ENCODE results near the gene SNAP47.
A peak's percentile ranks its signal among the peaks of the same experiment; 100 is the strongest.

SNAP47 gene

DNA sequence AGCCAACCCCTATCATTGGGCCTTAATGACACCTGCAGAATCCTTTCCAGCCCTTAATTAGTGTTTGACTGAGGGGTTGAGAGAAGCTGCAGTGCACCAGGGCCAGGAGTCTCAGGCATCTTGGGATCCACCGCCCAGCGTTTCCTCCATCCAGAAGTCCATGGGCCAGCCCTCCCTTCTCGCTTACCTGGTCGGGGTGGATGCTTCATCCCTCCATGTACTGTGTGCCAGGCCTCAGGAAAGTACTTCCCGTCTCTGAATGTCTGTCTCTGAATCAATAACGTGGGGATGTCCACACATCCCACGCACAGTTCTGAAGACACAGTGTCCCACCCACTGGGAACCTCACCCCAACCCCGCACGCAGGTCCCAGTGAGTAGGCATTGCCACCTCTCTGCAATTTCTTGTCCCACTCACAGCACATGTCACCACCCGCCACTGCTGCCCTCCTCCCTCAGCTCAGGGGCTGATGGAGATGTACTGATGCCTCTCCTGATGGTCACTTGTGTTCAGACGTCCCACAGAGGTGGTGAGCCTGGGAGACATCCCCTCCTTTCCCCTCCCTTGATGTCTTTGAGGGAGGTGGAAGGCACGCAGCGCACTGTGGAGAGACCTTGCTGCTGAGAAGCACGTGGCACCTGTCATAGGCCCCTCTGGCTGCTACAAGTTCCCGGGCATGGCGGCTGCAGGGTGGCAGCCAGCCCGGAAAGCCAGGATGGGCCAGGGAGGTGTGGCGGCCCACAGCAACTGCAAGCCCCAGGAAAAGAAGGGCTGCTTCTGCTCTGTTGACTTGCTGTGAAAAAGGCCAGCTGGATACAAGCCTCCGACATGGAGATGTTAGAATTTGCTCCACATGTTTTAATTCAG, 50.8 kb downstream of the SNAP47 start:
- no peak for DNase-seq (ENCODE audit: low spot score)

- DNase-seq (ENCODE audit: low spot score), result no peak
Observed at GRCh38 chr1:227786673-227787512, 51.7 kb downstream of the SNAP47 start.

- DNase-seq (ENCODE audit: low spot score), result peak; percentile 99
Observed at GRCh38 chr1:227787513-227788270, 52.5 kb downstream of the SNAP47 start.

DNA sequence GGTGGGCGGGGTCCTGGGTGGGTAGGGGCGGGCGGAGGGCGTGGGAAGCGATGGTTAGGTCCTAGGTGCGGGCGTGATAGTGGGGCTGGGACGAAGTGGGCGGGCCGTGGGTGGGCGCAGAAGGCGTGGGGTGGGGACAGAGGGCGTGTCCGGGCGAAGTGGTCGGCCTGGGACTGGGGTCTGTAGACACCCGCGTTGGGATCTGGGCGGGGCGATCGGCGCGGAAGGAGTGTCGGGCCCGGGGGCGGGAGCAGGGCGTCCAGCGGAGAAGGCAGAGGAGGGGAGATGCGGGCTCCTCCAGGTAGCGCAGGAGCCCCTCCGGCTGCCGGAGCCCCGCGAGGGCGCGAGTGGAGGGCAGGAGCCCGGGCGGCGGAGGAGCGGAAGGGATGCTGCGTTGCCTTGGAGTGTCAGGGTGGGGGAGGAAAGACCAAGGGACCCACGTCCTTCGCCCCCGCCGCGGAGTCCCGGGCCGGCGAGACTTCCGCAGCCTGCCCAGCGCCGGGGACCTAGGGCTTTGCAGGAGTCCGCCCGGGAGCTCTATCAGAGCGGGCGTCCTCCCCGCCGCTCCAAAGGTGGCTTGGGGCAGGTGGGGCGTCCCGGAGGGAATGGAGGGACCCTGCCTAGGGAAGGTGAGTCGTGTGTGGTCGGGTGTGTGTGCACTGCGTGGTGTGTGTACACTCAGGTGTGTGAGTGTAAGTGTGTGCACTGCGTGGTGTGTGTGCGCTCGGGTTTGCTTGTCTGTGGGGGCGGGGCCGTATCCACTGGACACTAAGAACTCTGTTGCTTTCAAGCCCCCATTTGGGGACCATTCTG, 53.2 kb downstream of the SNAP47 start:
- DNase-seq (ENCODE audit: low spot score), result peak; percentile 85

DNA sequence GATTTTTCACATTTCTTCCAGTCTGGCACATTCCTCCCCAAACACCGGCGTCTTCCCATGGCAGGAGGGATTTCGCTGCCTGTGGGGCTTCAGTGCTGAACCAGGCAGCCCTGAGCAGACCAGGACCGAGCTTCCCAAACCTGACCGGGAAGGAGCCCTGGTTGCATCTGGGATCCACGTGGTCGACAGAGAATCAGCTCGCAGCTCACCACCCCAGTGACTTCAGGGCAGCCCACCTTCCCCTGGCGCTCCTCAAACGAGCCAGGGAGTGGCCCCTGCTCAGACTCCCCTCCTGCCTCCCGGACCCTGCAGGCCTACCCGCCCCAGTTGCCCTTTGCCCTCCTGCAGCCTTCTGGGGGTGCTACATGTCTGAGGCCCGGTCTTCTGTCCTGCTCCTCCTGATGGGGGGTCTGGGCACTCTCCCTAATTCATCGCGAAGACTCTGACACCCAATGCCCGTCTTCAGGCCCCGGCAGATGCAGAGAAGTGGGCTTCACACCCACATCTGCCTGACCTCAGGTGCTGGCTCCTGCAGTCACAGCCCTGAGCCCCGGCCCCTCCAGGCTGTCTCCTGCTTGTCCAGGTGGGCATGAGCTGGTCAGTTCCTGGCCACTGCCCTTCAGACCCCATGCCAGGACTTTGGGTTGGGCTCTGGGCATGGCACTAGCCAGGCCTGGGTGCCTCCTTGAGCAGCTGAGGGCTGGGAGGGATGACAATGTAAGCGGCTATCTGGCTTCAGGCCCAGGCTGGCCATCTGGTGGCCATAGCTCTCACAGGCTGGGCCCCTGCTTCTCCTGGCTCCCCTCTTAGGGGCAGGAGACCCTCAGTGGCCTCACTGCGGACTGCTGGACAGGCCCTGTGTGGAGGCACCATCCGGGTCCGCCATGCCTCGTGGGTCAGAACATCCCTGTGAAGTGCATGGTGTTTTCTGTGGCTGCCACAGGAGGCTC, 54.1 kb downstream of the SNAP47 start:
- DNase-seq (ENCODE audit: low spot score), result no peak

- no peak for DNase-seq (ENCODE audit: low spot score)
Observed at GRCh38 chr1:227790034-227790400, 54.8 kb downstream of the SNAP47 start.

- no peak for DNase-seq (ENCODE audit: low spot score)
Observed at GRCh38 chr1:227790868-227791267, 55.6 kb downstream of the SNAP47 start.

DNA sequence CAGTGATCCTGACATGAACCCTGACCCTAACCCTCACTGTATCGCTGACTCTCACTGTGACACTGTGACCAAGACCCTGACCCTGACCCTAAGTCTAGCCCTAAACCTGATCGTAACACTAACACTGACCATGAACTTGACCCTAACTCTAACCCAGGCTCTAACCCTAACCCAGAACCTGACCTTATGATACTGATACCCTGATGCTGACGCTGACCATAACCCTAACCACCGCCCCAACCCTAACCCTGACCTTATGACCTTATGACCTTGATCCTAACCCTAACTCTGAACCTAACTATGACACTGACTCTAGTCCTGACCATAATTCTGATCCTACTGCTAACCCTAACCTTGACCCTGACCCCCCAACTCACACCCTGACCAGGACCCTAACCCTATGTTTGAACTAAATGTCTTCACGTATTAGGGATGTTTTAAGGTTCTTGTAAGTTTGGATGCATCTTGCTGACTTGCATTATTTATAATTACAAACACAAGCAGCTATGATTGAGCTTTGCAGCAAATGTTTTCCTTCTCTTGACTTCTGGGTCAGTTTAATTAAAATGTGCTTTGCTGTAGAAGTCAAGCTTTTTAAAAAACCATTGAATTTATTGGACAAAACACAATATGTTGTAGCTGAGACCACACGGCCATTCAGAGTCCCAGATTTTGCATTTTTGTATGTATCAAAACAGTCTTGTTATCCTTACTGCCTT, 56.3 kb downstream of the SNAP47 start:
- DNase-seq (ENCODE audit: low spot score), result no peak

DNA sequence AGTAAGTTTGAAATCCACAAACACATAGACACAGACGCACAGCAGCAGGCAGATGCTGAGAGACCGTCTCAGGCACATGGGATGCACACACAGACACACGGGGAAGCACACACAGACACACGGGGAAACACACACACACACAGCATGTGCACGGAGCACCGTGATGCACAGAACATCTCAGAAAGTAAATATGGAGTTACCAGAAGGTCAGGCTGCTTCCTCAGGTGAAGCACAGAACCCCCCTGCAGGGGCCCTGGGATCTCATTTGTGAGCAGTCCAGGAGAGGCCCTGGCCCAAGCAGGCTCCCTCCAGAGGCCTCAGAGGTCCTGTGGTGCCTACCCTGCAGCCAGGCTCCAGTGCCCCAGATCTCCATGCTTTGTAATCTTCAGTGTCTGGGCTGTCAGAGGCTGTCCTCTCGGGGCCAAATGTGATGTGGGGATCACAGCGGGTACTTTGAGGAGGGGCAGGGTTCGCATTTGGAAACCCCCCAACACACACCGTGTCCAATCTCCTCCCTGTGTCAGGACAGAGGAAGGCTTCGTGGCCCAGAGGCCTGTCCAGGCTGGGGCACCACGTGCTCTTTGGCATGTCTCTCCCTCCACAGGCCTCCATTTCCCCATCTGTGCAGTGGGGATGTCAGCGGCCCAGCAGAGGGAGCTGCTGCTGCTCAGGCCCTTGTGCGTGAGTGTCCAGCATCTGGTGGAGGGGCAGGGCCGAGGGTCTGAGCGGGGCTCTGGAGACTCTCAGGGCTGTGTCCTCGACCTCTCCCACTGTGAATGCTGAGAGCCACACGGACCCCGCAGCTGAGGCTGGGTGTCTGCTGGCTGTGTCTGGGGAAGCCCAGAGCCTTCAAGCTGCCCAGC, 57.2 kb downstream of the SNAP47 start:
- DNase-seq (ENCODE audit: low spot score), result peak; percentile 10

DNA sequence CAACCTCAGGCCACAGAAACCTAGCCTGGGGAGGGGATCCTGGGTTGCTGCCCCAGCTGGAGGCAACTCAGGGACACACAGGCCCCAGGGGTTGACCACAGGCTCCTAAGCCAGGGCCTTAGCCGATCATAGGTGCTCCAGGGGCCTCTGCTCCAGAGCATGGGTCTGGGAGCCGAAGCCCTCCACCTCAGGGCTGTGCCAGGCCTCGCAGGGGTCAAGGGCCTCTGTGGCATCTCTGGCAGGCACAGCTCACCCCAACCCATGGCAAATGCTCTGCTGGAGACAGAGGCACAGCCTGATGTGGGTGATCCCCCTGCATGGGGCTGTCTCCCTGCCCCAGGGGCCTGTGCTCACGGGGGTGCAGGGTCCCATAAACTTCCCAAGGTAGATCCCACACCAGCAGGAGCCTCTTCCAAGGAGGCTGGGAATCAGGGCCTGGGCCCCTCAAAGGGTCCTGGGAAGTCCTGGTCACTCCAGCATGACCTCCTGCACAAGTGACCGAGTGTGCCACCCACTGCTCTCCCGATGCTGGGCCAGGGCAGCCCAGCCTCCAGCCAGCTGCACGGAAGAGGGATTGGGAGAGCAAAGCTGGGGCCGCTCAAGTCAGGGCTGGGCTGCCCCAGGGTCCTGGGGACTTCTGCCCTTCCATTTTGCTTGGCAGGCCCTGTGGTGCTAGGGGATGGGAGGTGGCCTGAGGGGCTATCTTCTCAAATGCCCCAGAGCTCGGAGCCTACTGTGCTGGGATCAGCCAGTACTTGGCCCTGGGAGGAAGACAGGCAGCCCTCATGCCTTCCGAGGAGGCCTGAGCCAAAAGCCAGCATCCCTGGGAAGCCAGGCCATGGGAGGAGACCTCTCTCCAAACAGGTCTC, 58.1 kb downstream of the SNAP47 start:
- no peak for DNase-seq (ENCODE audit: low spot score)

GRCh38 chr1:227793948-227794816, 58.9 kb downstream of the SNAP47 start:
- DNase-seq (ENCODE audit: low spot score), result no peak

DNA sequence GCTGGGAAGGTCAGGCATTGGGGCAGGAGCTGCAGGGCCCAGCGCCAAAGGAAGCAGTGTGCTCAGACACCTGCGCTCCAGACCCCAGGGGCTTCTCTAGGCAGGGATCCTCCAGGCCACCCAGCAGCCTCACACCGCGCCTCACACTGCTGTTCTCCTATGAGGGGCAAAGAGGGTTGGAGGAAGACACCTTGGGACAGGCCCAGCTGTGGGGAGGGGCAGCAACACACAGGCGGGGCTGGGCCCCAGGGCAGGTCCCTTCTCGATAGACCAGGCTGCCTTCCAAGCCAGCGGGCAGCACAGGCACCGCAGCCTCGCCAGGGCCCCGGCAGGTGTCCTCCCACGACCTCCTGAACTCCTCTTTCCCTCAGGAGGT, 59.6 kb downstream of the SNAP47 start:
- no peak for DNase-seq (ENCODE audit: low spot score)

DNA sequence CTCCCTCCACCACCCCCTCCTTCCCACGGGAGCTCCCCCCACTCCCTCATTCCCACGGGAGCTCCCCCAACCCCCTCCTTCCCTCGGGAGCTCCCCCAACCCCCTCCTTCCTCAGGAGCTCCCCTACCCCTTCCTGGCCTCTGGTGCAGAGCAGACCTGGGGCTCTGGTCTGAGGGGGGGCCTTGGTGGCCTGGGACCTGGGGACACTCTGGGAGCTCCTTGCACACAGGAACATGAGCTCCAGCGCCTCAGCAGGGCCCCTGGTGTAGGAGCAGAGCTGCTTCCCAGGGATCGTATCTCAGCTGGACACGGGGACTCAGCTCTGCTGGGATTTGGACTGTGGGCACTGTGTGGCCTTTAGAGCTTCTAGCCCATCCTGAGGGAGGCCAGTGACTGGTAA, 60.5 kb downstream of the SNAP47 start:
- DNase-seq (ENCODE audit: low spot score), result no peak

- no peak for DNase-seq (ENCODE audit: low spot score)
Observed at GRCh38 chr1:227796359-227796915, 61.2 kb downstream of the SNAP47 start.

- no peak for DNase-seq (ENCODE audit: low spot score)
Observed at GRCh38 chr1:227797144-227797543, 61.9 kb downstream of the SNAP47 start.

DNA sequence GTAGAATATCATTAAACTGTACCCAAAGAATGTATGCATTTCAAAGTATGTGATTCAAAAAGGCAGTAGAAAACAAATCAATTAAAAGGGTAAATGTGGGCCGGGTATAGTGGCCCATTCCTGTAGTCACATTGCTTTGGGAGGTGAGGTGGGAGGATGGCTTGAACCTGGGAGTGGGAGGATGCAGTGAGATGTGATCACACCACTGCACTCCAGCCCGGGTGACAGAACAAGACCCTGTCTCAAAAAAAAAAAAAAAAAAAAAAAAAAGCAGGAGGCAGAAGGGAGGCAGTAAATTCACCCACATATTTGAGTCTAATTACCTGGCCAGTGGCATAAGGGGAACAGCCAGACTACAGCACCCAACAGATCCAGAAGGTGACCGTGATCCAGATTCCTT, 62.4 kb downstream of the SNAP47 start:
- DNase-seq (ENCODE audit: low spot score), result no peak
